ENCODE results near the gene RABAC1. TPM values are rescaled to one million over a fixed set of nuclear protein-coding genes. Genes with fewer than 3 reads are reported as not detected.

RABAC1 gene
- total and polyA plus RNA-seq, 2 experiments from 2014 or later, result 151 to 206 TPM

DNA sequence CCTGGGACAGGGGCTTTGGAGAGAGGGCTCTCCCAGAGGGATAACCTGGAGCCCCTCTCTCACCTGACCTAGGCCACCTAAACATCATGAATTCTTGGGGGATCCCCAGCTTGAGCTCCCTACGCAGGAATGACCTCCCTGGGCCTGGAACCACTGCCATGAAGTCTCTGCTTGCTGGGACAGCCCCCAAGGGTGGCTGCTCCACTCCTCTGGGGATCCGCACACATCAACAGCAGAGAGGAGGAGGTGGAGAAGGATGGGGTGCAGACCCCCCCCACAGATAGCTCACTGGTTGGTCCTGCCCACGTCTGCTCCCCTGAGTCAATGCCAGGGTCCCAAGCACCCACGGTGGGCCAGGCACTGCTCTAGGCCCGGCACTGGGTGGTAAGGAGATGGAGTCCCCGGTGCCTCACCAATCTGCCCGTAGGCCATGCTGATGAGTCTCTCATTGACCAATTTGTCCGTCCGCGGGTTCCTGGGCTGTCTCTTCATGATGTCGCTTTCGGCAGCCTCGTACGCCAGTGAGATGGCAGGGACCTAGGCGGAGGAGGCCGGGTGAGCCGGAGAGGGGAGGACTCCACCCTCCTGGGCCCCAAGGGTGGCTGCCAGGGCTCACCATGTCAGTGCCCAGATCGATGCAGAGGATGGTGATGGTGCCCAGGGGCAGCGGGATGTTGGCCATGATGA is 10.8 kb upstream of the RABAC1 start:
- TF ChIP-seq STAT1 (IDR thresholded peaks at IDR 0.05; ENCODE audit: unreplicated experiment) (no peak), NANOG (IDR thresholded peaks at IDR 0.05; ENCODE audit: borderline replicate concordance) (no peak), EZH2phosphoT487 (IDR thresholded peaks at IDR 0.05; ENCODE audit: unreplicated experiment) (no peak), ZNF331 (CRISPR knock-in tag; IDR thresholded peaks at IDR 0.05; ENCODE audit: low read depth) (no peak), ZNF114 (CRISPR knock-in tag; IDR thresholded peaks at IDR 0.05) (no peak), EZH2 (IDR thresholded peaks at IDR 0.05; ENCODE audit: low read depth, unreplicated experiment) (no peak)
- TF ChIP-seq, protein P1, sequence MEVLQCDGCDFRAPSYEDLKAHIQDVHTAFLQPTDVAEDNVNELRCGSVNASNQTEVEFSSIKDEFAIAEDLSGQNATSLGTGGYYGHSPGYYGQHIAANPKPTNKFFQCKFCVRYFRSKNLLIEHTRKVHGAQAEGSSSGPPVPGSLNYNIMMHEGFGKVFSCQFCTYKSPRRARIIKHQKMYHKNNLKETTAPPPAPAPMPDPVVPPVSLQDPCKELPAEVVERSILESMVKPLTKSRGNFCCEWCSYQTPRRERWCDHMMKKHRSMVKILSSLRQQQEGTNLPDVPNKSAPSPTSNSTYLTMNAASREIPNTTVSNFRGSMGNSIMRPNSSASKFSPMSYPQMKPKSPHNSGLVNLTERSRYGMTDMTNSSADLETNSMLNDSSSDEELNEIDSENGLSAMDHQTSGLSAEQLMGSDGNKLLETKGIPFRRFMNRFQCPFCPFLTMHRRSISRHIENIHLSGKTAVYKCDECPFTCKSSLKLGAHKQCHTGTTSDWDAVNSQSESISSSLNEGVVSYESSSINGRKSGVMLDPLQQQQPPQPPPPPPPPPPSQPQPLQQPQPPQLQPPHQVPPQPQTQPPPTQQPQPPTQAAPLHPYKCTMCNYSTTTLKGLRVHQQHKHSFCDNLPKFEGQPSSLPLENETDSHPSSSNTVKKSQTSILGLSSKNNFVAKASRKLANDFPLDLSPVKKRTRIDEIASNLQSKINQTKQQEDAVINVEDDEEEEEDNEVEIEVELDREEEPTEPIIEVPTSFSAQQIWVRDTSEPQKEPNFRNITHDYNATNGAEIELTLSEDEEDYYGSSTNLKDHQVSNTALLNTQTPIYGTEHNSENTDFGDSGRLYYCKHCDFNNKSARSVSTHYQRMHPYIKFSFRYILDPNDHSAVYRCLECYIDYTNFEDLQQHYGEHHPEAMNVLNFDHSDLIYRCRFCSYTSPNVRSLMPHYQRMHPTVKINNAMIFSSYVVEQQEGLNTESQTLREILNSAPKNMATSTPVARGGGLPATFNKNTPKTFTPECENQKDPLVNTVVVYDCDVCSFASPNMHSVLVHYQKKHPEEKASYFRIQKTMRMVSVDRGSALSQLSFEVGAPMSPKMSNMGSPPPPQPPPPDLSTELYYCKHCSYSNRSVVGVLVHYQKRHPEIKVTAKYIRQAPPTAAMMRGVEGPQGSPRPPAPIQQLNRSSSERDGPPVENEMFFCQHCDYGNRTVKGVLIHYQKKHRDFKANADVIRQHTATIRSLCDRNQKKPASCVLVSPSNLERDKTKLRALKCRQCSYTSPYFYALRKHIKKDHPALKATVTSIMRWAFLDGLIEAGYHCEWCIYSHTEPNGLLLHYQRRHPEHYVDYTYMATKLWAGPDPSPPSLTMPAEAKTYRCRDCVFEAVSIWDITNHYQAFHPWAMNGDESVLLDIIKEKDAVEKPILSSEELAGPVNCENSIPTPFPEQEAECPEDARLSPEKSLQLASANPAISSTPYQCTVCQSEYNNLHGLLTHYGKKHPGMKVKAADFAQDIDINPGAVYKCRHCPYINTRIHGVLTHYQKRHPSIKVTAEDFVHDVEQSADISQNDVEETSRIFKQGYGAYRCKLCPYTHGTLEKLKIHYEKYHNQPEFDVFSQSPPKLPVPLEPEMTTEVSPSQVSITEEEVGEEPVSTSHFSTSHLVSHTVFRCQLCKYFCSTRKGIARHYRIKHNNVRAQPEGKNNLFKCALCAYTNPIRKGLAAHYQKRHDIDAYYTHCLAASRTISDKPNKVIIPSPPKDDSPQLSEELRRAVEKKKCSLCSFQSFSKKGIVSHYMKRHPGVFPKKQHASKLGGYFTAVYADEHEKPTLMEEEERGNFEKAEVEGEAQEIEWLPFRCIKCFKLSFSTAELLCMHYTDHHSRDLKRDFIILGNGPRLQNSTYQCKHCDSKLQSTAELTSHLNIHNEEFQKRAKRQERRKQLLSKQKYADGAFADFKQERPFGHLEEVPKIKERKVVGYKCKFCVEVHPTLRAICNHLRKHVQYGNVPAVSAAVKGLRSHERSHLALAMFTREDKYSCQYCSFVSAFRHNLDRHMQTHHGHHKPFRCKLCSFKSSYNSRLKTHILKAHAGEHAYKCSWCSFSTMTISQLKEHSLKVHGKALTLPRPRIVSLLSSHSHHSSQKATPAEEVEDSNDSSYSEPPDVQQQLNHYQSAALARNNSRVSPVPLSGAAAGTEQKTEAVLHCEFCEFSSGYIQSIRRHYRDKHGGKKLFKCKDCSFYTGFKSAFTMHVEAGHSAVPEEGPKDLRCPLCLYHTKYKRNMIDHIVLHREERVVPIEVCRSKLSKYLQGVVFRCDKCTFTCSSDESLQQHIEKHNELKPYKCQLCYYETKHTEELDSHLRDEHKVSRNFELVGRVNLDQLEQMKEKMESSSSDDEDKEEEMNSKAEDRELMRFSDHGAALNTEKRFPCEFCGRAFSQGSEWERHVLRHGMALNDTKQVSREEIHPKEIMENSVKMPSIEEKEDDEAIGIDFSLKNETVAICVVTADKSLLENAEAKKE (CRISPR knock-in tag; IDR thresholded peaks at IDR 0.05), result no peak
- TF ChIP-seq, protein P2, sequence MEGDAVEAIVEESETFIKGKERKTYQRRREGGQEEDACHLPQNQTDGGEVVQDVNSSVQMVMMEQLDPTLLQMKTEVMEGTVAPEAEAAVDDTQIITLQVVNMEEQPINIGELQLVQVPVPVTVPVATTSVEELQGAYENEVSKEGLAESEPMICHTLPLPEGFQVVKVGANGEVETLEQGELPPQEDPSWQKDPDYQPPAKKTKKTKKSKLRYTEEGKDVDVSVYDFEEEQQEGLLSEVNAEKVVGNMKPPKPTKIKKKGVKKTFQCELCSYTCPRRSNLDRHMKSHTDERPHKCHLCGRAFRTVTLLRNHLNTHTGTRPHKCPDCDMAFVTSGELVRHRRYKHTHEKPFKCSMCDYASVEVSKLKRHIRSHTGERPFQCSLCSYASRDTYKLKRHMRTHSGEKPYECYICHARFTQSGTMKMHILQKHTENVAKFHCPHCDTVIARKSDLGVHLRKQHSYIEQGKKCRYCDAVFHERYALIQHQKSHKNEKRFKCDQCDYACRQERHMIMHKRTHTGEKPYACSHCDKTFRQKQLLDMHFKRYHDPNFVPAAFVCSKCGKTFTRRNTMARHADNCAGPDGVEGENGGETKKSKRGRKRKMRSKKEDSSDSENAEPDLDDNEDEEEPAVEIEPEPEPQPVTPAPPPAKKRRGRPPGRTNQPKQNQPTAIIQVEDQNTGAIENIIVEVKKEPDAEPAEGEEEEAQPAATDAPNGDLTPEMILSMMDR (conservative IDR thresholded peaks at IDR 0.05; ENCODE audit: low read depth in 2 of 2), result no peak
- no peak overlapping the region for H3K4me3 Mint-ChIP-seq
- DNase-seq (ENCODE audit: low spot score) (no peak), ATAC-seq (no peak)
- H3K27ac Mint-ChIP-seq, result no peak overlapping the region
- no peaks in the 10 kb centered on the region for H3K27me3 ChIP-seq (ENCODE audit: insufficient read depth)
- no peaks in the 10 kb centered on the region; the same call in 2 of the 3 replicates for H3K9me3 Mint-ChIP-seq
- peaks cover 4% of the 10 kb centered on the region; the same call in 1 of the 2 replicates for H4K20me1 ChIP-seq (replicated peaks; ENCODE audit: insufficient read depth)
- no peak overlapping the region for H2AFZ ChIP-seq
- H3K27me3 Mint-ChIP-seq (ENCODE audit: insufficient read depth, low read depth, poor library complexity), result peaks cover 14% of the 10 kb centered on the region
- H3K27ac ChIP-seq (ENCODE audit: low read depth), result no peak overlapping the region
- H3K36me3 Mint-ChIP-seq (ENCODE audit: low read depth), result peaks cover 10% of the 10 kb centered on the region; the same call in 1 of the 3 replicates
- no peak overlapping the region for H3K4me2 ChIP-seq
- H3K36me3 ChIP-seq (ENCODE audit: insufficient read depth), result no peaks in the 10 kb centered on the region; the same call in 1 of the 2 replicates
- 0 out of 2 replicates have a peak, but pooled peaks cover 6% of the 10 kb centered on the region for H3F3A ChIP-seq (replicated peaks; ENCODE audit: low read depth)
- H3K9me2 ChIP-seq (ENCODE audit: insufficient read depth), result no peaks in the 10 kb centered on the region
- no peaks in the 10 kb centered on the region for H3K79me2 ChIP-seq (replicated peaks; ENCODE audit: insufficient read depth)
- H3K4me3 ChIP-seq, result no peak overlapping the region
- peaks cover 3% of the 10 kb centered on the region; the same call in 2 of the 3 replicates for H3K4me1 Mint-ChIP-seq
- H3K4me1 ChIP-seq (ENCODE audit: insufficient read depth), result no peaks in the 10 kb centered on the region; the same call in 1 of the 2 replicates
